OCI-LY1 (cell line): ENCODE data around the gene COLGALT1.

Experiments used
- H2AFZ ChIP-seq: fragments of 200-600 bp; sonication (generic), shearing (Covaris generic); 2 replicates; pipeline ENCODE4 v1.6.0; 2014; ENCODE audit warnings: antibody characterized with exemption, mild to moderate bottlenecking, low read length
- H3F3A ChIP-seq: fragments of 200-600 bp; sonication (generic), shearing (Covaris generic); 2 replicates; pipeline ENCODE4 v1.6.0; 2014; ENCODE audit warnings: mild to moderate bottlenecking, antibody characterized with exemption, low read length, moderate library complexity; ENCODE audit not compliant: insufficient read depth
- H3K27ac ChIP-seq: fragments of 200-600 bp; sonication (generic); 2 replicates; pipeline ENCODE4 v1.5.1; 2014; ENCODE audit warnings: low read length, mixed run types, mild to moderate bottlenecking, low read depth; ENCODE audit not compliant: poor library complexity, severe bottlenecking
- H3K27me3 ChIP-seq: fragments of 200-600 bp; sonication (generic); 2 replicates; pipeline ENCODE4 v1.6.0; 2014; ENCODE audit warnings: antibody characterized with exemption, mild to moderate bottlenecking, low read length, moderate library complexity; ENCODE audit not compliant: insufficient read depth
- H3K36me3 ChIP-seq: fragments of 200-600 bp; sonication (generic); 2 replicates; pipeline ENCODE4 v1.6.1; 2014; ENCODE audit warnings: mild to moderate bottlenecking, antibody characterized with exemption, low read length, moderate library complexity, mixed read lengths; ENCODE audit not compliant: insufficient read depth
- H3K4me1 ChIP-seq: fragments of 200-600 bp; sonication (generic); 2 replicates; pipeline ENCODE4 v1.5.1; 2014; ENCODE audit warnings: mild to moderate bottlenecking, low read length, moderate library complexity; ENCODE audit not compliant: insufficient read depth, severe bottlenecking
- H3K4me2 ChIP-seq: fragments of 200-600 bp; sonication (generic), shearing (Covaris generic); 2 replicates; pipeline ENCODE4 v1.6.1; 2014; ENCODE audit warnings: low read length
- H3K4me3 ChIP-seq: fragments of 200-600 bp; sonication (generic); 2 replicates; pipeline ENCODE4 v1.5.1; 2014; ENCODE audit warnings: low read length, low read depth, mild to moderate bottlenecking, mixed read lengths; ENCODE audit not compliant: poor library complexity, severe bottlenecking
- H3K79me2 ChIP-seq: fragments of 200-600 bp; shearing (Covaris generic); 2 replicates; pipeline ENCODE4 v1.6.1; 2016; ENCODE audit warnings: mixed run types, low read length, mixed read lengths; ENCODE audit not compliant: insufficient read depth
- H3K9ac ChIP-seq: fragments of 200-600 bp; sonication (generic), shearing (Covaris generic); 2 replicates; pipeline ENCODE4 v1.6.1; 2014; ENCODE audit warnings: mild to moderate bottlenecking, low read length, mixed read lengths
- H3K9me2 ChIP-seq: fragments of 200-600 bp; sonication (generic), shearing (Covaris generic); 2 replicates; pipeline ENCODE4 v1.6.1; 2014; ENCODE audit warnings: low read depth, mild to moderate bottlenecking, low read length, mixed read lengths
- H3K9me3 ChIP-seq: fragments of 200-600 bp; shearing (Covaris generic); 2 replicates; pipeline ENCODE4 v1.6.1; 2014; ENCODE audit warnings: low read length, mixed read lengths
- H4K20me1 ChIP-seq: fragments of 200-600 bp; sonication (generic), shearing (Covaris generic); 2 replicates; pipeline ENCODE4 v1.6.0; 2016; ENCODE audit warnings: mild to moderate bottlenecking, low read length; ENCODE audit not compliant: insufficient read depth
- EZH2 ChIP-seq: fragments of 200-600 bp; sonication (generic), shearing (Covaris generic); IDR thresholded peaks from 2 replicates; pipeline ENCODE4 v1.8.0; 2017; ENCODE audit warnings: borderline replicate concordance, mixed run types, mild to moderate bottlenecking, antibody characterized with exemption, low read length, moderate library complexity, mixed read lengths
- TF ChIP-seq, protein P1 (sequence below): fragments of 200-600 bp; sonication (generic), shearing (Covaris generic); IDR thresholded peaks from 2 replicates; pipeline ENCODE4 v1.5.1; 2017; ENCODE audit warnings: mild to moderate bottlenecking, antibody characterized with exemption, low read length, moderate library complexity, mixed read lengths

Gene COLGALT1

DNA sequence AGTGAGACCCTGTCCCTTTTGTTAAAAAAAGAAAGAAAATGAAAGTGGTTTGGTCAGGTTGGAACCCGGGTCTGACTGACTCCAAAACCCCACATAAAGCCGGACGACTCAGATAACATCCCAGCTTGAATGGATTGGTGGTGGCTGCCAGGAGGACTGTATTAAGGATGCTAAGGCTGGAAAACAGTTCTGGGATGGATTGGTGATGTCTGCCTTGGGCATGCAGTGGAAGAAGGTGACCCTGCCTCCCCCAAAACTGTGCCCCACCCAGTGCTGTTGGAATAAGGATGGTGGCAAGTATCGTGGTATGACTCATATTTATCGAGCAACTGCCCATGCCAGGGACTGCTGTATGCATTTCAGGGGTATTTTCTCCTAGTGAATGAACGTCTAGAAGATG lies 18.5 kb upstream of the COLGALT1 start:
- TF ChIP-seq, protein P1, sequence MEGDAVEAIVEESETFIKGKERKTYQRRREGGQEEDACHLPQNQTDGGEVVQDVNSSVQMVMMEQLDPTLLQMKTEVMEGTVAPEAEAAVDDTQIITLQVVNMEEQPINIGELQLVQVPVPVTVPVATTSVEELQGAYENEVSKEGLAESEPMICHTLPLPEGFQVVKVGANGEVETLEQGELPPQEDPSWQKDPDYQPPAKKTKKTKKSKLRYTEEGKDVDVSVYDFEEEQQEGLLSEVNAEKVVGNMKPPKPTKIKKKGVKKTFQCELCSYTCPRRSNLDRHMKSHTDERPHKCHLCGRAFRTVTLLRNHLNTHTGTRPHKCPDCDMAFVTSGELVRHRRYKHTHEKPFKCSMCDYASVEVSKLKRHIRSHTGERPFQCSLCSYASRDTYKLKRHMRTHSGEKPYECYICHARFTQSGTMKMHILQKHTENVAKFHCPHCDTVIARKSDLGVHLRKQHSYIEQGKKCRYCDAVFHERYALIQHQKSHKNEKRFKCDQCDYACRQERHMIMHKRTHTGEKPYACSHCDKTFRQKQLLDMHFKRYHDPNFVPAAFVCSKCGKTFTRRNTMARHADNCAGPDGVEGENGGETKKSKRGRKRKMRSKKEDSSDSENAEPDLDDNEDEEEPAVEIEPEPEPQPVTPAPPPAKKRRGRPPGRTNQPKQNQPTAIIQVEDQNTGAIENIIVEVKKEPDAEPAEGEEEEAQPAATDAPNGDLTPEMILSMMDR: no peak
- no peak for TF ChIP-seq EZH2
- Histone ChIP-seq H3K4me2 (no peak overlapping the region), H3K4me3 (no peak overlapping the region), H3K9me2 (no peaks in the 10 kb centered on the region), H3F3A (no peaks in the 10 kb centered on the region), H3K27ac (no peak overlapping the region), H4K20me1 (no peaks in the 10 kb centered on the region), H3K36me3 (no peaks in the 10 kb centered on the region), H3K27me3 (no peaks in the 10 kb centered on the region), H3K9ac (no peak overlapping the region), H3K4me1 (peaks cover 9% of the 10 kb centered on the region), H2AFZ (no peak overlapping the region), H3K79me2 (no peaks in the 10 kb centered on the region), H3K9me3 (no peaks in the 10 kb centered on the region)

DNA sequence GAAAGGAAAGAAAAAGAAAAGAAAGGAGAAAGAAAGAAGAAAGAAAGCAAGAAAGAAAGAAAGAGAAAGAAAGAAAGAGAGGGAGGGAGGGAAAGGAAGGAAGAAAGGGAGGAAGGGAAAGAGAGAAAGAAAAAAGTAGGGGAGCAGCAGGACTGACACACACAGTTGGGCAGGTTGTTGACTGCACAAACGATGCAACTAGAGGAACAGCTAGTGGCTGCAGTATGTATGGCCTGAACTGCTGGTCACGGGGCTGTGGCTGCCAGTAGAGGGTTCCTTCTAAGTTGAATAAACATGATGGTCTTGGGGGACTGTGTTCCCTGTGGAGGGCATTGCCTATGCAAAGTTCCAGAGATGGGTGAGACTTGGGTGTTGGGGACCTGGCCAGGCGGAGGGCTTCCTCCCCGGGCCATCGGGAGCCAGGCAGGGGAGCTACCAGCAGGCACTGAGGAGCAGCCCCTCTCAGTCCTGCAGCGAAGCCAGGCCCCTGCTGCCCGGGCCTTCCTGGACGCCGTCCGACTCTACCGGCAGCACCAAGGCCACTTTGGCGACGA lies 16.7 kb upstream of the COLGALT1 start:
- Histone ChIP-seq H3F3A (no peaks in the 10 kb centered on the region), H3K27me3 (no peaks in the 10 kb centered on the region), H3K9me3 (no peaks in the 10 kb centered on the region), H3K27ac (no peak overlapping the region), H3K36me3 (no peaks in the 10 kb centered on the region), H3K9ac (peak overlapping the region; percentile 40; the same call in 1 of the 2 replicates), H3K4me1 (peaks cover 9% of the 10 kb centered on the region), H3K4me2 (peak overlapping the region; percentile 70), H4K20me1 (no peaks in the 10 kb centered on the region), H2AFZ (no peak overlapping the region), H3K79me2 (no peaks in the 10 kb centered on the region), H3K4me3 (peak overlapping the region; percentile 56), H3K9me2 (no peaks in the 10 kb centered on the region)
- TF ChIP-seq, protein P1: no peak
- TF ChIP-seq EZH2: no peak

DNA sequence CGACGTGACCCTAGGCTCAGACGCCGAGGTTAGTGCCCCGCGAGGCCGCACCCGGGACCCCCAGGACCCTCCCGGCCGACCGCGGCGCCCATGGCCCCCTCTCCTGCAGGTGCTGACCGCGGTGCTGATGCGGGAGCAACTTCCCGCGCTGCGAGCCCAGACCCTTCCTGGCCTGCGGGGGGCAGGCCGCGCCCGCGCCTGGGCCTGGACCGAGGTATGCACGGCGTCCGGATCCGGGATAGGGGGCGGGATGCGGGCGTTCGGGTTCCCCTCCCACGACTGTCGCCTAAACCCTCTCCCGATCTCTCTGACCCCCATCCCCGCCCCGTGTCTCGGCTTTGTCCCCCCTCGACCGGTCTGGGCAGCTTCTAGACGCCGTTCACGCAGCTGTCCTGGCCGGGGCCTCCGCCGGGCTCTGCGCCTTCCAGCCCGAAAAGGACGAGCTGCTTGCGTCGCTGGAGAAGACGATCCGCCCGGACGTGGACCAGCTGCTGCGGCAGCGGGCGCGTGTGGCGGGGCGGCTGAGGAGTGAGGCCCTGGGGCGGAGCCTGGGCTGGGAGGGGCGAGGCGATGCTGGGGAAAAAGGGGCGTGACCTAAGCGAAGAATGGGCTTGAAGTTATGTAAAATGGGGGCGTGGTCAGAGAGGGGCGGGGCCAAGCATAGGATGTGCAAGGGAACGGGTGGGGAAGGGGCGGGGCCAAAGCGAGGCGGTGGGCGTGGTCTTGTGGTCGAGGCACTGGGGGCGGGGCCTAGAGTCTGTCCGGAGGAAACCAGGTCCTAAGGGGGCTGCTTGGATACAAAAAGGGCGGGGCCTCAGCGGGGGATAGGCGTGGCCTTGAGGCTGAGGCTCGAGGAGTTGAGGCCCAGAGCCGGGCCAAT lies 16.0 kb upstream of the COLGALT1 start:
- Histone ChIP-seq H4K20me1 (no peaks in the 10 kb centered on the region), H3F3A (no peaks in the 10 kb centered on the region), H2AFZ (no peak overlapping the region), H3K36me3 (no peaks in the 10 kb centered on the region), H3K79me2 (no peaks in the 10 kb centered on the region), H3K27me3 (no peaks in the 10 kb centered on the region), H3K9me2 (no peaks in the 10 kb centered on the region), H3K4me1 (peaks cover 9% of the 10 kb centered on the region), H3K9me3 (no peaks in the 10 kb centered on the region), H3K4me3 (peak overlapping the region; percentile 56), H3K27ac (no peak overlapping the region), H3K4me2 (peak overlapping the region; percentile 70), H3K9ac (peak overlapping the region; percentile 40; the same call in 1 of the 2 replicates)
- TF ChIP-seq, protein P1: no peak
- TF ChIP-seq EZH2: no peak
